ENCODE results near the gene DUSP15.
"Not testable (repeated sequence)": the region's sequence is repeated elsewhere in the genome, so short reads cannot be mapped to it uniquely, and the experiment has no call there.

The DUSP15 gene

GRCh38 chr20:31824125-31824485 is 46.2 kb downstream of the DUSP15 start:
- no peak for DNase-seq (ENCODE audit: extremely low read depth in 1 of 2, low read depth in 1 of 2)

- DNase-seq (ENCODE audit: extremely low read depth in 1 of 2, low read depth in 1 of 2), result no peak
Measured at GRCh38 chr20:31823360-31824124, 46.8 kb downstream of the DUSP15 start.

- peak in 1 of 2 donors; percentile 40 for DNase-seq (ENCODE audit: extremely low read depth in 1 of 2, low read depth in 1 of 2)
Measured at GRCh38 chr20:31822421-31823330, 47.7 kb downstream of the DUSP15 start.

DNA sequence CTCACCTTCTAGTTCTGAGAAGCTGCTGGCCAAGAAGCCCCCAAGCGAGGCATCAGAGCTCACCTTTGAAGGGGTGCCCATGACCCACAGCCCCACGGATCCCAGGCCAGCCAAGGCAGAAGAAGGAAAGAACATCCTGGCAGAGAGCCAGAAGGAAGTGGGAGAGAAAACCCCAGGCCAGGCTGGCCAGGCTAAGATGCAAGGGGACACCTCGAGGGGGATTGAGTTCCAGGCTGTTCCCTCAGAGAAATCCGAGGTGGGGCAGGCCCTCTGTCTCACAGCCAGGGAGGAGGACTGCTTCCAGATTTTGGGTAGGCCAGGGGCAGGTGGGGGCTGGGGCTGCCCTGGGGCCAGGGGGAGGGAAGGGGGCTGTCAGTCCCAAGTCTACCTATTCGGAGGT is 48.9 kb downstream of the DUSP15 start:
- DNase-seq (ENCODE audit: extremely low read depth in 1 of 2, low read depth in 1 of 2), result no peak

DNA sequence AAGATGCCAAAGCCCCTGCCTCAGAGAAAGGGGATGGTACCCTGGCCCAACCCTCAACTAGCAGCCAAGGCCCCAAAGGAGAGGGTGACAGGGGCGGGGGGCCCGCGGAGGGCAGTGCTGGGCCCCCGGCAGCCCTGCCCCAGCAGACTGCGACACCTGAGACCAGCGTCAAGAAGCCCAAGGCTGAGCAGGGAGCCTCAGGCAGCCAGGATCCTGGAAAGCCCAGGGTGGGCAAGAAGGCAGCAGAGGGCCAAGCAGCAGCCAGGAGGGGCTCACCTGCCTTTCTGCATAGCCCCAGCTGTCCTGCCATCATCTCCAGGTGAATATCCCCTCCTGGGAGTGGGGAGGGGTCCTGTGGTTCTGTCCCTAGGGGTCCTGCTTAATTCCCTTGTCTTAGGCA is 50.1 kb downstream of the DUSP15 start:
- no peak for DNase-seq (ENCODE audit: extremely low read depth in 1 of 2, low read depth in 1 of 2)

DNA sequence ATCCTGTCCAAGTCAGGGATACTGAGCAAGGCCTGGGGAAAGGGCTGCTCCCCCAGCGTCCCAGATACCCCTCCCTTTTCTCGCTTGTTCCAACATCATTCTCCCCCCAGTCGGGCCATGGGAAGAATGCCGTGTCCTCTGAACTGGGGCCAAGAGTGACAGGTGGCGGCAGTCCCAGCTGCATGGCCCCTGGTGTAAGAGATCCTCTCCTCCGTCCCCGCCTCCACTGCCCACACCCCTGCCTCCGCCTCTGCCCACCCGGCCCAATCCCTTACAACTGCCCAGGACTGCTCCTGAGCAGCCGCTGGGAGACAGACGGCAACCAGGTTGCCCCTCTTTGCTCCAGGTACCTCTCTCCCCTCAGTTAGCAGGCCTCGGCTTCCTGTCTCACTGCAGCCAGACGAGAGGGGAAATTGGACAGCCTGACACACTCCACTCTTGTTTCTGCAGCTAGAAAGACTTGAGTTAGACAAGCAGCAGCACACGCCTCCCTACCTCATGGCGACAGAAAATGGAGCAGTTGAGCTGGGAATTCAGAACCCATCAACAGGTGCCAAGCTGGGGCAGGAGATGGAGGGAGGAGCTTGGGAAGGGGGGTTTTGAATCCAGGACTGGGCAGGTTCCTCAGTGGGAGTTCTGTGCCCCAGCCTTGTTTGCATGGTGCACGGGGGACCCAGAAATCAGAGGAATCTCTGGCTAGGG is 51.1 kb downstream of the DUSP15 start, which contains the start of gene MYLK2:
TSS of gene MYLK2 (plus strand) at position 274 of the 702 bp plus-strand sequence. CDS start at position 499, 225 bp downstream.
- DNase-seq (ENCODE audit: extremely low read depth in 1 of 2, low read depth in 1 of 2), result no peak

- no peak for DNase-seq (ENCODE audit: extremely low read depth in 1 of 2, low read depth in 1 of 2)
Measured at GRCh38 chr20:31818376-31818908, 51.9 kb downstream of the DUSP15 start.

GRCh38 chr20:31817461-31817860 is 52.9 kb downstream of the DUSP15 start:
- no peak for DNase-seq (ENCODE audit: extremely low read depth in 1 of 2, low read depth in 1 of 2)

DNA sequence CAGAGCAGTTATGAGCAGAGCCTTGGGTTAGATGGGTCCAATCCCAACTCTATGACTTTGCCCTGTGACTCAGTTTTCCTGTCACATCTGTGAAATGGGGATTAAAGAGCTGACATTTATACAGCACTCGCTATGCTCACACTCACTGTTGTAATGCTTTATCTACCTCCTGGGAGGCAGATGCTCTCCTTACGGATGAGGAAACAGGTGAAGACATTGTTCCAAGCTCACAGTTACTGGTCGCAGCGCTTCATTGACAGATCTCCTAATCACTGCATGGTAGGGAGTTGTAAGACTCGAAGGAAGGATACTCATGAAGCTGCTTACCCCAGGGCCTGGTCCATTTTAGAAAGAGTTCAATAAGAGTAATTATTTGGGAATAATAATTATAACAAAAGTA is 54.1 kb downstream of the DUSP15 start:
- DNase-seq (ENCODE audit: extremely low read depth in 1 of 2, low read depth in 1 of 2), result no peak

- DNase-seq (ENCODE audit: extremely low read depth in 1 of 2, low read depth in 1 of 2), result no peak
Measured at GRCh38 chr20:31815408-31816188, 54.7 kb downstream of the DUSP15 start.

- not testable (repeated sequence) for DNase-seq (ENCODE audit: extremely low read depth in 1 of 2, low read depth in 1 of 2)
Measured at GRCh38 chr20:31814142-31814541, 56.2 kb downstream of the DUSP15 start.

- DNase-seq (ENCODE audit: extremely low read depth in 1 of 2, low read depth in 1 of 2), result no peak
Measured at GRCh38 chr20:31813611-31814010, 56.7 kb downstream of the DUSP15 start.

- no peak for DNase-seq (ENCODE audit: extremely low read depth in 1 of 2, low read depth in 1 of 2)
Measured at GRCh38 chr20:31811796-31812728, 58.3 kb downstream of the DUSP15 start.

DNA sequence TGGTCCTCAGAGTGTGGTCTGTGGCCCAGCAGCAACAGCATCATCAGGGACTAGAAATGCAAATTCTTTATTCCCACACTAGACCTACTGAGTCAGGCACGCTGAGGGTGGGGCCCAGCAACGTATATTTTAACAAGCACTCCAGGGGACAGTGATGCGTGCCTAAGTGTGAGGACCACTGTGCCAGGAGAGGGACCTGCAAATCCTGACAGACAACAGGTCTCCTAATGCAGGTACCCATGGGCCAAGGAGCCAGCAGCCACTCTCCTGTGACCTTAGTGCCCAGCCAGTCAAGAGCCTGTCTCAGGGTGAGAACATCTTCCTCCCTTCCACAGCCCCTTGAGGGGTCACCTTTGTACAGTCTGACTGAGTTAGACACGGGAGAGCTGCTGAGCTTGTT is 59.1 kb downstream of the DUSP15 start:
- no peak for DNase-seq (ENCODE audit: extremely low read depth in 1 of 2, low read depth in 1 of 2)
